ENCODE measurements around the gene OCSTAMP.

- TF ChIP-seq EZH2 (IDR thresholded peaks at IDR 0.05) = no peak
- no peak for TF ChIP-seq EZH2phosphoT487 (IDR thresholded peaks at IDR 0.05)
Observed at GRCh38 chr20:46576774-46577395, 26.4 kb upstream of the OCSTAMP start.
